PFSK-1 (cell line): ENCODE results near the gene TMEM190.

Experiments used
- POLR2AphosphoS5 ChIP-seq: IDR thresholded peaks from 2 replicates; pipeline ENCODE4 v1.6.1; 2012; ENCODE audit warnings: low read depth, mild to moderate bottlenecking, control low read depth, low read length, moderate library complexity
- TAF1 ChIP-seq: IDR thresholded peaks from 2 replicates; pipeline ENCODE4 v1.6.1; 2012; ENCODE audit warnings: low read length, control low read depth, borderline replicate concordance; ENCODE audit not compliant: insufficient read depth
- TF ChIP-seq, protein P1 (sequence below), 2 experiments: IDR thresholded peaks; 2 replicates each; pipeline versions ENCODE4 v1.6.1 to v1.8.0; 2011 to 2012; ENCODE audit warnings: low read depth in 2 of 2, low read length in 2 of 2, control low read depth in 1 of 2, inconsistent platforms in 1 of 2, mild to moderate bottlenecking in 1 of 2, moderate library complexity in 1 of 2; ENCODE audit not compliant: insufficient read depth in 1 of 2

DNA sequence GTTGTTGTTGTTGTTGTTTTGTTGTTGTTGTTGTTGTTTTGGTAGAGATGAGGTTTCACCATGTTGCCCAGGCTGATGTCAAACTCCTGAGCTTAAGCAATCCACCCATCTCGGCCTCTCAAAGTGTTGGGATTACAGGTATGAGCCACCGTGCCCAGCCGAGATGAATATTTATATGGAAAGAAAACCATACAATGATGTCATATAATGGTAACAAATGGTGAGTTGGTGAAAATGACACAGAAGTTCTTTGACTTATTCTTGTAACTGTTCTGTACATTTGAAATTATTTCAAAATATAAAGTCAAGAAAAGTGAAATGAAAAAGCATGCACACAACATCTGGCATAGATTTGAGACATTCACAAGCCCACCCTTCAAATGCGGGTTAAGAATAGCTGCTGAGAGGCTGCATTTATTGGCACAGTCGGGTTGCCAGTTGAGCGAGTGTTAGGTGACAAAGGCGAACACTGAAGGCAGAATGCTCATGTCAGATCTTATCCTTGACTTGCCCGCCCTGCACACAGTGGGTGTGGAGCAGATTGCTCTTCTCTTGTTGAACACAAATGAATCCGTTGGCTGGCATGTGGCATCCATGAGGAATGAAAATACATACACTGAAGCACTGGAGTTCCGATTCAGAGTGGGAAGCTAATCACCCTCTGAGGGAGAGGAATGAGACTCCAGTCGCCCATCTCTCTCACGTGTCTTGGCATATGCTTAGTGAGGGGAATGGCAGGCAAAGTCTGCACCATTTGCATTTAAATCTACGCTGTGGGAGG lies 46.8 kb downstream of the TMEM190 start:
- TF ChIP-seq, protein P1, sequence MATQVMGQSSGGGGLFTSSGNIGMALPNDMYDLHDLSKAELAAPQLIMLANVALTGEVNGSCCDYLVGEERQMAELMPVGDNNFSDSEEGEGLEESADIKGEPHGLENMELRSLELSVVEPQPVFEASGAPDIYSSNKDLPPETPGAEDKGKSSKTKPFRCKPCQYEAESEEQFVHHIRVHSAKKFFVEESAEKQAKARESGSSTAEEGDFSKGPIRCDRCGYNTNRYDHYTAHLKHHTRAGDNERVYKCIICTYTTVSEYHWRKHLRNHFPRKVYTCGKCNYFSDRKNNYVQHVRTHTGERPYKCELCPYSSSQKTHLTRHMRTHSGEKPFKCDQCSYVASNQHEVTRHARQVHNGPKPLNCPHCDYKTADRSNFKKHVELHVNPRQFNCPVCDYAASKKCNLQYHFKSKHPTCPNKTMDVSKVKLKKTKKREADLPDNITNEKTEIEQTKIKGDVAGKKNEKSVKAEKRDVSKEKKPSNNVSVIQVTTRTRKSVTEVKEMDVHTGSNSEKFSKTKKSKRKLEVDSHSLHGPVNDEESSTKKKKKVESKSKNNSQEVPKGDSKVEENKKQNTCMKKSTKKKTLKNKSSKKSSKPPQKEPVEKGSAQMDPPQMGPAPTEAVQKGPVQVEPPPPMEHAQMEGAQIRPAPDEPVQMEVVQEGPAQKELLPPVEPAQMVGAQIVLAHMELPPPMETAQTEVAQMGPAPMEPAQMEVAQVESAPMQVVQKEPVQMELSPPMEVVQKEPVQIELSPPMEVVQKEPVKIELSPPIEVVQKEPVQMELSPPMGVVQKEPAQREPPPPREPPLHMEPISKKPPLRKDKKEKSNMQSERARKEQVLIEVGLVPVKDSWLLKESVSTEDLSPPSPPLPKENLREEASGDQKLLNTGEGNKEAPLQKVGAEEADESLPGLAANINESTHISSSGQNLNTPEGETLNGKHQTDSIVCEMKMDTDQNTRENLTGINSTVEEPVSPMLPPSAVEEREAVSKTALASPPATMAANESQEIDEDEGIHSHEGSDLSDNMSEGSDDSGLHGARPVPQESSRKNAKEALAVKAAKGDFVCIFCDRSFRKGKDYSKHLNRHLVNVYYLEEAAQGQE (IDR thresholded peaks at IDR 0.05; ENCODE audit: insufficient read depth in 1 of 2, low read depth in 2 of 2, low read length in 2 of 2) = no peak
- no peak for TF ChIP-seq TAF1
- no peak for TF ChIP-seq POLR2AphosphoS5
